Stimulated activated CD4-positive, alpha-beta T cell treated with anti-CD3 and anti-CD28 coated beads, Interleukin-1b, Interleukin-23, amount 100 ng/mL, for 24 hours (primary cell): ENCODE results near the gene TMA16.

Experiments used
- DNase-seq, 4 experiments: peaks; one replicate each; pipeline ENCODE4 v3.0.0-alpha.2; 2020; ENCODE audit warnings: low read depth in 4 of 4, low spot score in 1 of 4

The TMA16 gene

GRCh38 chr4:163558539-163559044 is 64.1 kb downstream of the TMA16 start:
- DNase-seq, result no peak

GRCh38 chr4:163562496-163562895 is 68.0 kb downstream of the TMA16 start:
- no peak for DNase-seq

GRCh38 chr4:163563592-163563991 is 69.1 kb downstream of the TMA16 start:
- no peak for DNase-seq

- no peak for DNase-seq
Observed at GRCh38 chr4:163564221-163564720, 69.8 kb downstream of the TMA16 start.

GRCh38 chr4:163565226-163566135 is 71.0 kb downstream of the TMA16 start:
- no peak for DNase-seq

- DNase-seq, result no peak
Observed at GRCh38 chr4:163566257-163566796, 71.8 kb downstream of the TMA16 start.

GRCh38 chr4:163568843-163569242 is 74.4 kb downstream of the TMA16 start:
- DNase-seq, result no peak
